ENCODE data around the gene INVS.

The INVS gene

GRCh38 chr9:100292414-100292813, 193.4 kb downstream of the INVS start:
- TF ChIP-seq POLR2AphosphoS5 (IDR thresholded peaks at IDR 0.05; ENCODE audit: low read depth, low read length) (no peak), POLR2A (IDR thresholded peaks at IDR 0.05; ENCODE audit: low read depth, low read length) (no peak), SPI1 (IDR thresholded peaks at IDR 0.05; ENCODE audit: low read depth, low read length) (no peak), TAF1 (IDR thresholded peaks at IDR 0.05; ENCODE audit: low read depth, low read length) (no peak), PAX5 (IDR thresholded peaks at IDR 0.05; ENCODE audit: insufficient read depth, low read length, severe bottlenecking) (no peak), POU2F2 (IDR thresholded peaks at IDR 0.05; ENCODE audit: low read depth, low read length) (no peak)
- FAIRE-seq, result no peak
- DNase-seq (ENCODE audit: insufficient read length, low spot score), result no peak

- FAIRE-seq (no peak), DNase-seq (ENCODE audit: insufficient read length, low spot score) (no peak)
- TF ChIP-seq POLR2A (IDR thresholded peaks at IDR 0.05; ENCODE audit: low read depth, low read length) (no peak), PAX5 (IDR thresholded peaks at IDR 0.05; ENCODE audit: insufficient read depth, low read length, severe bottlenecking) (no peak), POLR2AphosphoS5 (IDR thresholded peaks at IDR 0.05; ENCODE audit: low read depth, low read length) (no peak), SPI1 (IDR thresholded peaks at IDR 0.05; ENCODE audit: low read depth, low read length) (no peak), POU2F2 (IDR thresholded peaks at IDR 0.05; ENCODE audit: low read depth, low read length) (no peak), TAF1 (IDR thresholded peaks at IDR 0.05; ENCODE audit: low read depth, low read length) (no peak)
Measured at GRCh38 chr9:100294341-100294740, 195.3 kb downstream of the INVS start.

GRCh38 chr9:100294806-100295205, 195.8 kb downstream of the INVS start:
- DNase-seq (ENCODE audit: insufficient read length, low spot score) (no peak), FAIRE-seq (no peak)
- TF ChIP-seq POU2F2 (IDR thresholded peaks at IDR 0.05; ENCODE audit: low read depth, low read length) (no peak), TAF1 (IDR thresholded peaks at IDR 0.05; ENCODE audit: low read depth, low read length) (no peak), SPI1 (IDR thresholded peaks at IDR 0.05; ENCODE audit: low read depth, low read length) (no peak), POLR2A (IDR thresholded peaks at IDR 0.05; ENCODE audit: low read depth, low read length) (no peak), POLR2AphosphoS5 (IDR thresholded peaks at IDR 0.05; ENCODE audit: low read depth, low read length) (no peak), PAX5 (IDR thresholded peaks at IDR 0.05; ENCODE audit: insufficient read depth, low read length, severe bottlenecking) (no peak)

- no peak for TF ChIP-seq PAX5 (IDR thresholded peaks at IDR 0.05; ENCODE audit: insufficient read depth, low read length, severe bottlenecking)
- no peak for TF ChIP-seq POLR2AphosphoS5 (IDR thresholded peaks at IDR 0.05; ENCODE audit: low read depth, low read length)
- no peak for TF ChIP-seq SPI1 (IDR thresholded peaks at IDR 0.05; ENCODE audit: low read depth, low read length)
- no peak for TF ChIP-seq POLR2A (IDR thresholded peaks at IDR 0.05; ENCODE audit: low read depth, low read length)
- no peak for TF ChIP-seq POU2F2 (IDR thresholded peaks at IDR 0.05; ENCODE audit: low read depth, low read length)
- FAIRE-seq (no peak), DNase-seq (ENCODE audit: insufficient read length, low spot score) (no peak)
Measured at GRCh38 chr9:100295240-100295639, 196.2 kb downstream of the INVS start.

GRCh38 chr9:100296407-100296806, 197.4 kb downstream of the INVS start:
- TF ChIP-seq SPI1 (IDR thresholded peaks at IDR 0.05; ENCODE audit: low read depth, low read length), result no peak
- no peak for TF ChIP-seq POLR2AphosphoS5 (IDR thresholded peaks at IDR 0.05; ENCODE audit: low read depth, low read length)
- TF ChIP-seq TAF1 (IDR thresholded peaks at IDR 0.05; ENCODE audit: low read depth, low read length), result no peak
- no peak for TF ChIP-seq PAX5 (IDR thresholded peaks at IDR 0.05; ENCODE audit: insufficient read depth, low read length, severe bottlenecking)
- no peak for TF ChIP-seq POLR2A (IDR thresholded peaks at IDR 0.05; ENCODE audit: low read depth, low read length)
- TF ChIP-seq POU2F2 (IDR thresholded peaks at IDR 0.05; ENCODE audit: low read depth, low read length), result no peak
- FAIRE-seq (no peak), DNase-seq (ENCODE audit: insufficient read length, low spot score) (no peak)

- FAIRE-seq, result no peak
- TF ChIP-seq POU2F2 (IDR thresholded peaks at IDR 0.05; ENCODE audit: low read depth, low read length) (no peak), POLR2AphosphoS5 (IDR thresholded peaks at IDR 0.05; ENCODE audit: low read depth, low read length) (no peak), PAX5 (IDR thresholded peaks at IDR 0.05; ENCODE audit: insufficient read depth, low read length, severe bottlenecking) (no peak), POLR2A (IDR thresholded peaks at IDR 0.05; ENCODE audit: low read depth, low read length) (no peak), SPI1 (IDR thresholded peaks at IDR 0.05; ENCODE audit: low read depth, low read length) (no peak), TAF1 (IDR thresholded peaks at IDR 0.05; ENCODE audit: low read depth, low read length) (no peak)
- DNase-seq (ENCODE audit: insufficient read length, low spot score), result no peak
Measured at GRCh38 chr9:100298378-100298777, 199.3 kb downstream of the INVS start.

- TF ChIP-seq TAF1 (IDR thresholded peaks at IDR 0.05; ENCODE audit: low read depth, low read length) (no peak), PAX5 (IDR thresholded peaks at IDR 0.05; ENCODE audit: insufficient read depth, low read length, severe bottlenecking) (no peak), POLR2A (IDR thresholded peaks at IDR 0.05; ENCODE audit: low read depth, low read length) (no peak), SPI1 (IDR thresholded peaks at IDR 0.05; ENCODE audit: low read depth, low read length) (no peak), POLR2AphosphoS5 (IDR thresholded peaks at IDR 0.05; ENCODE audit: low read depth, low read length) (no peak), POU2F2 (IDR thresholded peaks at IDR 0.05; ENCODE audit: low read depth, low read length) (no peak)
- FAIRE-seq, result no peak
- no peak for DNase-seq (ENCODE audit: insufficient read length, low spot score)
Measured at GRCh38 chr9:100303747-100304146, 204.7 kb downstream of the INVS start.

GRCh38 chr9:100306283-100306682, 207.2 kb downstream of the INVS start:
- TF ChIP-seq TAF1 (IDR thresholded peaks at IDR 0.05; ENCODE audit: low read depth, low read length), result no peak
- no peak for TF ChIP-seq POLR2A (IDR thresholded peaks at IDR 0.05; ENCODE audit: low read depth, low read length)
- no peak for TF ChIP-seq SPI1 (IDR thresholded peaks at IDR 0.05; ENCODE audit: low read depth, low read length)
- TF ChIP-seq POU2F2 (IDR thresholded peaks at IDR 0.05; ENCODE audit: low read depth, low read length), result no peak
- DNase-seq (ENCODE audit: insufficient read length, low spot score) (no peak), FAIRE-seq (no peak)

GRCh38 chr9:100307080-100307479, 208.0 kb downstream of the INVS start:
- FAIRE-seq, result no peak
- no peak for DNase-seq (ENCODE audit: insufficient read length, low spot score)
- TF ChIP-seq SPI1 (IDR thresholded peaks at IDR 0.05; ENCODE audit: low read depth, low read length) (no peak), POU2F2 (IDR thresholded peaks at IDR 0.05; ENCODE audit: low read depth, low read length) (no peak), POLR2A (IDR thresholded peaks at IDR 0.05; ENCODE audit: low read depth, low read length) (no peak), POLR2AphosphoS5 (IDR thresholded peaks at IDR 0.05; ENCODE audit: low read depth, low read length) (no peak), TAF1 (IDR thresholded peaks at IDR 0.05; ENCODE audit: low read depth, low read length) (no peak), PAX5 (IDR thresholded peaks at IDR 0.05; ENCODE audit: insufficient read depth, low read length, severe bottlenecking) (no peak)

GRCh38 chr9:100308965-100309564, 210.0 kb downstream of the INVS start:
- FAIRE-seq (peak; percentile 9), DNase-seq (ENCODE audit: insufficient read length, low spot score) (no peak)

More at GRCh38 chr9:100308965-100309564, 210.0 kb downstream of the INVS start:
- TF ChIP-seq POLR2A (IDR thresholded peaks at IDR 0.05; ENCODE audit: low read depth, low read length), result no peak

Measured in GM12891 (cell line).